Stimulated activated CD8-positive, alpha-beta memory T cell treated with anti-CD3 and anti-CD28 coated beads, Interleukin-2, amount 100 ng/mL, for 1 hour (primary cell): ENCODE data around the gene CPED1.
"Not testable (repeated sequence)": the region's sequence is repeated elsewhere in the genome, so short reads cannot be mapped to it uniquely, and the experiment has no call there.

Experiments
- DNase-seq, 2 donors: peaks; one replicate each; pipeline ENCODE4 v3.0.0-alpha.2; 2020; ENCODE audit warnings: low read depth in 2 of 2

Gene CPED1

GRCh38 chr7:121315170-121315569 is 326.7 kb downstream of the CPED1 start:
- DNase-seq, result not testable (repeated sequence)

DNA sequence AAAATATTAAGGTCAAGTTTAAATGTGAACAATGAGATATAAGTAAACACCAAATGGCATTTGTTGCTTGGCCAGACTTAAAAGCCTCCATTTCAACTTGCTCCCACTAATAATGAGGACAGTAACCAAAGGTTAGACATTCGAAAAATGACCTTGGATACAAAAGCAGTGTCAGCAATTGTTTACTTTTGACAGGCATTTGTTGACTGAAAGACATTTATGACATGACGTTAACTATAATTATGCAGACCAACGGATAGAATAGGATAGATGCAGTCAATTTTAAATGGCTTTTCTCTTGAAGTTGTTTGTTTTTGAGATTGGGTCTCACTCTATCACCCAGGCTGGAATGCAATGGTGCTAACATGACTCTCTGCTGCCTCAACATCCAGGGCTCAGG is 333.9 kb downstream of the CPED1 start:
- no peak for DNase-seq

DNA sequence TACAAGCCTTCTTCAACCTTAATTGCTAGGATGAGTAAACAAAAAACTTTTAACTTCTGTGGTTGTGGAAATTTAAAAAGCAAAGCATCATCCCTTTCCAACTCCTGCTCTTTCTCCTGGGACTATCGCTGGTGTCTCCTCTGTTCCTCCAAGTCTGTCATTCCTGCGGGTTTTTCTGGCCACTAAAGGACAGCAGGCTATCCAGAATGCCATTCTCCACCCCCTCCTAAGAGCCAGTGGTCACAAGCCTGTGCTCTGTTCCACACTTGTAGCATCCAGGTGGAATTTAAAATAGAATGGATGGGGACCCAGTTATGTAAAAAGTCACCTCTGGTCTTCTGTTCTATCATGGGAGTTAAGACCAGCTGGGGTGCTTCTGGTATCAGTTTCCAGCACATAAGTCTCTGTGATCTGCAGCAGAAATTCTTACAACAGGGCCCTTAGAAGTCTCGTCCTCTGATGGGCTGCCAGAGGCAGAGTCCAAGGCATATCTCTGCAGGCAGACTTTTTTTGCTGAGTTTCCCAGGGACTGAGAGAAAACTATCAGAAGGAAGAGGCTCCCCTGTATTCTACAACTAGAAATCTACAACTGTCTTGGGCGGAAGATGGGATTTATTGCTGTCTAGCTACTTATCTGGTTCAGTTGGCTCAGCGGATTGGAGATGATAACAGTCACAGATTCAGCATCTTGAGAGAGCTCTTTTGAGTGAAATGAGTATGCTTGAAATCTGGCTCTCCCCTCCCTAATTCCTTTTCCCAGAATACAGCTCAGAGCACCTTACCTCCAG is 335.2 kb downstream of the CPED1 start:
- DNase-seq, result no peak

DNA sequence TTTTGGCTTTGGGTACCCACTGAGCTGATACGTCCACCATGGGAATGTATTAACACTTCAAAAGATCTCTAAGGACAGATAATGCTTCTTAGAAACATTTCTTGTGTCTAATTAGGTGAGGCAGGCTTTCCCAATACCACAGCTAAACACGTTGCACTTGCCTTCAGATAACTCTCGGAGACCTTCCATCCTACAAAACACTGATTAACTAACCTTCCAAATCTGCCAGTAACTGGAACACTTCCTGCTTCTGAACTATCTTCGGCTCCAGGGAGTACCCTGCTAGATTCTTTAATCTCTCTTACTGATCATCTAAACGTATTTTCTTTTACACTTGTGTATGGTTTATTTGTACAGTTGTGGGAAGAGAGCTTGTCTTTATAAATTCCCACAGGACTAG is 339.2 kb downstream of the CPED1 start:
- DNase-seq, result no peak

GRCh38 chr7:121328508-121329190 is 340.1 kb downstream of the CPED1 start, which contains the start of gene WNT16:
Gene WNT16, plus strand, starts transcription at chr7:121329000. Its CDS starts 293 bp downstream, at chr7:121329293.
- DNase-seq, result no peak

DNA sequence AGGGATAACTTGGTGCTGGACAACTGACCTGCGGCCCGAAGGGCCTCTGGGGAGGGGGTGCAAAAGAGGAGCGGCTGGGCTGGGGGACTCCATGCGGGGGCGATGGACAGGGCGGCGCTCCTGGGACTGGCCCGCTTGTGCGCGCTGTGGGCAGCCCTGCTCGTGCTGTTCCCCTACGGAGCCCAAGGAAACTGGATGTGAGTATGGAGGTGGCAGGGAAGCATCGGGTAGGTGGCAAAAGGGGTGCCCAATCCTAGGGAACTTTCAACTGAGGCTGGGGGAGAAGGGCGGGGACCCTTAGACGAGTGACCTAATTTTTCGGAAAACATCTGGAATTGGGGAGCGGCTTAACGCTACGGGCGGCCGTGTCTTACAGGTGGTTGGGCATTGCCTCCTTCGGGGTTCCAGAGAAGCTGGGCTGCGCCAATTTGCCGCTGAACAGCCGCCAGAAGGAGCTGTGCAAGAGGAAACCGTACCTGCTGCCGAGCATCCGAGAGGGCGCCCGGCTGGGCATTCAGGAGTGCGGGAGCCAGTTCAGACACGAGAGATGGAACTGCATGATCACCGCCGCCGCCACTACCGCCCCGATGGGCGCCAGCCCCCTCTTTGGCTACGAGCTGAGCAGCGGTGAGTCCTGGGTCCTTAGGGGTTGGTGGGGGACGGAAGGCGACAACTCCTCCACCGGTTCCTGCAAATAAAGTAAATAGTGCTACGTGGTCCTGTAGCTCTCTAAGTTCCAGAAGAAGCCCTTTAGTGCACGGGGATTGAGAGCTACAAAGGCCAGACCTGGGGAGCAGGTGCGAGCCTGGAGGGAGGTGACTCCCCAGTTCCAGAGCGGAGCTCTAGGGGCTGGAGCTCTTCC is 340.9 kb downstream of the CPED1 start:
- DNase-seq, result no peak

DNA sequence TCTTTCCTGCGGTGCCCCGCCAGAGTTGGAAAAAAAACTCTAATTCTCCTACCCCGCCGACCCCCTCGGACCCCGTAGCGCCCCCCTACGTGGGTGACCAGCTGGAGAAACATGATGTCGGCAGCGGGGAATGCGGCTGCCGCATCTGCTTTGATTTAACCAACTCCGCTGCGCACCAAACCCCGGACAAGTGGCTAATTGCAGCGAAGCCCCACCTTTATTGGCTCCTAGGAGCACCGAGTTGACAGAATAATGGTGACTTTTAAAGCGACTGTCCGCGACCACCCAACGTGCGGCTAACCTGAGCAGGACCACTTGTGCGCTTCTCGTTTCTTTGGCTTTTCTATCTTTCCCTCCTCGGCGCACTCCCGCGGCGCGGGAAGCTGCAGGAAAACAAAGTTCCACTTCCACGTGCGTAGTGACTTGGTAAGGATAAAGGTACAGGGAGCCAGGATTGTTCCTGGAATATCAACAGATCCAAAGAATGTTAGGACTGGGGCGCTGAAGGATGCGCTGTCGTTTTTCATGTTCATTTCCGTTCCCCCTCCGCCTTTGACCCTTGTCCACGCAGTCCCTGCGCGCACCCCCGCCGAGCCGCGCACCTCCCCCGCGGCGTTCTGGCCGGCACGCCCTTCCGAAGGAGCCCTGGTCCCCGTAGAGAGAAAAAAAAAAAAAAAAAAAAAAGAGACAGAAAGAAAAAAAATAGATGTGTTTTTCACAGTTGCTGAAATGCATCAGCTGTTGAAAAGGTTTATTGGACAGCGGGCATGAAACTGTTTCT is 341.7 kb downstream of the CPED1 start:
- no peak for DNase-seq

GRCh38 chr7:121331048-121331447 is 342.5 kb downstream of the CPED1 start:
- no peak for DNase-seq

DNA sequence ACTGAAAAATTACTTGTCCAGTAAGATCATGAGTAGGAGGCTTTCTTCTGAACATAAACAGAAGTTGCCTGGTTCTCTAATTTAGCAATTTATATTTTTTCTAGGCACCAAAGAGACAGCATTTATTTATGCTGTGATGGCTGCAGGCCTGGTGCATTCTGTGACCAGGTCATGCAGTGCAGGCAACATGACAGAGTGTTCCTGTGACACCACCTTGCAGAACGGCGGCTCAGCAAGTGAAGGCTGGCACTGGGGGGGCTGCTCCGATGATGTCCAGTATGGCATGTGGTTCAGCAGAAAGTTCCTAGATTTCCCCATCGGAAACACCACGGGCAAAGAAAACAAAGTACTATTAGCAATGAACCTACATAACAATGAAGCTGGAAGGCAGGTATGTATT is 343.1 kb downstream of the CPED1 start:
- DNase-seq, result no peak

DNA sequence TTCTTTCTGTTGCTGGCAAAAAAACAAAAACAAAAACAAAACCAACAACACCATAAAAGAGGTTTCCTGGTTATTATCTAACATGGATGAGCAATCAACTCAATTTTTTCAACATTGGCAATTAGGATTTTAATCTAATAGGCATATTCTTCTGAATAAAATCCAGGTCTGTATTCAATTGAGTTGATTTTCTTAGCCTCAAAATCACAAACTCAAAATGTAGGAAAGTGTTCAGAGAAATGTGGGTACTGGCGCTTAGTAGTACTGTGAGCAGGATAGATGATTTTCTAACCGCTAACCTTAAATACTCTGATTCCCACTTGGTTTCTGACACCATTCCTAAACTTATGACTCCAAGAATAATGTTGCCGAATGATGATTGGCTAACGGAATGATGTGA is 345.9 kb downstream of the CPED1 start:
- DNase-seq, result no peak

DNA sequence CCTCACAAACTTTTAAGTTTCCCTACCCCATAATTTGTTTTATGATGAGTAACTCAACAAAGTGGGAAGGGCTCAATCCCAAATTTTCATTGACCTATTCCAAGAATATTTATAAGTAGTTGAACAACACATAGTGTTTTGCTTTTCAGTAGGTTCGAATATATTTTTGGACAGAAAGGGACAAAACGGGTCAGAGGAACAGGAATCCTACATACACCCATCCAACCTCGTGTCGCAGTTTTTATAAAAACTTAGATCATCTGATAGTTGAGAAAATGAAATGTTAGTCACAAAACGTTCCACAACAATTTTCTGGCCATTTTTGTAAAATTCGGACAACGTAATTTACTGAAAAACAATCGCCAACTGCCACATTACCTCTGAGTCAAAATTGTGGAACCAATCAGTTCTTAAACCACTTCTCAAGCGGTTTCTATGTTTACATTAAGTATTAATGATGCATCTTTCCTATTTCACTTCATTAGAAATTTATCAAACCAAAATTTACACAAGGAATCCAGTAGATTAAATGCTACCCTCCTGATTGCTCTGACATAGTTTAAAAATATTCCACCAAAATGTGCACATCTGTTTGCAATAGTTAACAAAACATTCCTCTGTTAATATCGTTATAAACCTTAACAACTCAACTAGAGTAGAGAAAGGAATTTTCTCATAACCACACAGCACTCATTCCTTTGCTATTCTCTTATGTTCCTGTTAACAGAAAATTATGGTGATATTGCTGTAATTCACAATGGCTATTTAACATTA is 346.6 kb downstream of the CPED1 start:
- DNase-seq, result no peak

DNA sequence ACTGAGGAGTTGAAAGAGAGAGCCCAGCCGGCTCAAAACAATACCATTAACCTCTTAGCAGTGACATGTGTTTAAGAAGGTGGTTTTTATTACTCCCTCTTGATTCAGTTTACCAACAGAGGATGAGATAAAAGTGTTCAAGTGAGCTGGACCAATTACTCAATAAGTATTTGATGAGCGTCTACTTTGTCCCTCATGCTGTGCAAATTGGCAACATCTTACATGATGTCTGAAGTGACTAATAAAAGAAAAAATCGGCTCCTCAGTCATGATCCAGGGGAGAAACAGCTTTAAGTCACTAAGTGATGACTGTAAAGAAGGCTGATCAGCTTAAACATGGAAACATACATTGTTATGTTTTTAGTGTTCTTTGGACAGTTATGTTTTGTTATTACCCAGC is 348.1 kb downstream of the CPED1 start:
- DNase-seq, result no peak

GRCh38 chr7:121337398-121337797 is 348.9 kb downstream of the CPED1 start:
- DNase-seq, result no peak

- no peak for DNase-seq
Observed at GRCh38 chr7:121339082-121339481, 350.6 kb downstream of the CPED1 start.

DNA sequence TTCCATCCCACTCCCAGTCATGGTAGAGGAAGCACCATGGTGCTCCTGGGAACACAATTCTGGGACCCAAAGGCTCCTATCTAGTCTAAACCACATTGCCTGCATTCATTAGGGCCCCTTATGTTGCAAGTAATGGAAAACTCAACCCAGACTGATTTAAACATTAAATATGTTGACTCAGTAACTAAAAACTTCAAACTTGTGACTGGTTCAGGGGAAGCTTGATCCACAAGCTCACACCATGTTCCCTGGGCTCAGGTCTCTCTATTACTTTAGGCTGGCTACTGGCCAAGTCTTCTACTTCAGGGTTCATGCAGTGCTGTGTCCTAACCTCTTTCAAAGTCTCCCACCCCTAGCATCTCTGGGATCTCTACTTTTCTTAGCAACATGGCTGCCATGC is 353.4 kb downstream of the CPED1 start:
- no peak for DNase-seq

DNA sequence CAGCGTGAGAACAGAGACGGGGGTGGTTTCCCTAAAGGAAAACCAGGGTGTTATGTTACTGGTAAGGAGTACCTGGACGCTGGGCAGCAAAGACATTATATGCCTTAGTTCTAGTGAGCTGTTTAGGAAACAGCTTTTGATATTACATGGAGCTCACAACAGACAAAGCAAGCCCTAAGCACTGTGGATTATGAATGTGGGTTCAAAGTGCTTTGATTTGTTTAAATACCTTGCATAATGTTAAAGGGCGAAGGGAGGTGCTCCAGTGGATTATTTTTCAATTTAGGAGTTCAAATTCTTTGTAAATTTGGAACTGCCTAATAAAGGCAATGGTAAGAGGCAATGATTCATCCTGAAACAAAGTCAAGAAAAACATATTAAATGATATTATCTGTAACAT is 354.1 kb downstream of the CPED1 start:
- no peak for DNase-seq

DNA sequence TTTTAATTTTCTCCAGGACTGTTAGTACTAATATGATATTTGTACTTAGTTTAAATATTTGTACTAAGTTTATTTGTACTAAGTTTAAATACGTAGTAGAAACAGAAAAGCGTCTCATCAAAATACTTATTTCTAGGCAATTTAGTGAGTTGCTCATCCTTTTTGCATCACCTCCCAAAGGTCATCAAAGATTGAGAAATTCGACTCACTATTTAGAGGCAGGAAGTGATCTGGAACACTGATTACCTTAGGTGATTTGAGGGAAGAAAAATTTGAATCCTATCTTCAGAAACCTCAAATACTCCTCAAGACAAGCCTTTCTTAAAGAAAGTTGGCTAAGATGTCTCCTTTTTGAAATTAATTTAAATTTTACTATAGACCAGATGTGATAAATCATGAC is 354.8 kb downstream of the CPED1 start:
- no peak for DNase-seq

DNA sequence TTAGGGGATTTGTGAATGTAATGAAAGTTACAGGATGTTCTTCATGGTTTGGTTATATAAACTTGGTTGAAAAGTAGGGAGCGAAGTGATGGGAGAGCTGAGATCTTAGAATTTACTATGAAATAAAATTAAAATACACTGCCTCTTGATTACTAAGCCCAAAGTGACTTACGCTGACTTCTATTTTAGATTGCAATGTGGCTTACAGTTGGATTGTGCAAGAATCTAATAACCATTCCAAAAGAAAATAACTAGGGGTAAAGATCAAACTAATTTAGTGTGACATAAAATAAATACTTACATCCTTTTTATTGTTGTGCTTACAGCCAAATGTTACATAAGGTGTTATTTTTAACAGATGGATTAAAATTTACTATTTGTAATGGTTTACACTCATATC is 355.6 kb downstream of the CPED1 start:
- DNase-seq, result no peak

GRCh38 chr7:121344497-121344896 is 356.0 kb downstream of the CPED1 start:
- DNase-seq, result no peak
